PC-9 (cell line): ENCODE data around the gene SPRED2. TPM values are rescaled to one million over a fixed set of nuclear protein-coding genes. Genes with fewer than 3 reads are reported as not detected.

Experiments
- BruUV-seq: library from RNA; stranded (reverse); fragments of 400-500 nt; replicated peaks from 2 replicates; lab custom pipeline; 2021; lab: Mats Ljungman, UMichigan
- CTCF ChIA-PET: fragments of 300-600 bp; sonication (Branson Sonifier 250); formaldehyde crosslinking; loops from one replicate; lab custom pipeline; 2022; ENCODE audit warnings: antibody characterized with exemption; lab: Charles Lee
- POLR2A ChIA-PET: fragments of 300-600 bp; sonication (Branson Sonifier 250); formaldehyde crosslinking; loops from one replicate; lab custom pipeline; 2022; ENCODE audit warnings: antibody characterized with exemption; ENCODE audit not compliant: unreplicated experiment; lab: Charles Lee
- DNase-seq, 2 experiments: peaks; one replicate each; pipeline versions ENCODE4 v3.0.0 to v3.0.0-alpha.2; 2015 to 2022; ENCODE audit warnings: mixed read lengths in 1 of 2
- H2AFZ ChIP-seq: fragments of 200-600 bp; sonication (generic); 2 replicates; pipeline ENCODE4 v1.8.1; 2017; ENCODE audit warnings: antibody characterized with exemption
- H3F3A ChIP-seq: fragments of 200-600 bp; sonication (generic); 2 replicates; pipeline ENCODE4 v1.8.1; 2017; ENCODE audit warnings: antibody characterized with exemption, mild to moderate bottlenecking, low read depth; ENCODE audit not compliant: insufficient read depth
- H3K27ac ChIP-seq: fragments of 200-600 bp; sonication (generic); 2 replicates; pipeline ENCODE4 v1.6.1; 2016; ENCODE audit warnings: mixed run types
- H3K27me3 ChIP-seq: fragments of 200-600 bp; sonication (generic); 2 replicates; pipeline ENCODE4 v1.6.1; 2016; ENCODE audit warnings: low read depth, mixed run types; ENCODE audit not compliant: insufficient read depth
- H3K36me3 ChIP-seq: fragments of 200-600 bp; sonication (generic); 2 replicates; pipeline ENCODE4 v1.6.1; 2016; ENCODE audit warnings: low read depth, mixed run types
- H3K4me1 ChIP-seq: fragments of 200-600 bp; sonication (generic); replicated peaks from 2 replicates; pipeline ENCODE4 v1.6.1; 2016; ENCODE audit warnings: mixed run types; ENCODE audit not compliant: insufficient read depth
- H3K4me2 ChIP-seq: fragments of 200-600 bp; sonication (generic); 2 replicates; pipeline ENCODE4 v1.6.1; 2017; ENCODE audit warnings: mixed run types
- H3K4me3 ChIP-seq: fragments of 200-600 bp; sonication (generic); 2 replicates; pipeline ENCODE4 v1.6.1; 2016; ENCODE audit warnings: mixed run types
- H3K79me2 ChIP-seq: fragments of 200-600 bp; sonication (generic); 2 replicates; pipeline ENCODE4 v1.6.1; 2017; ENCODE audit warnings: low read depth, mixed run types
- H3K9me2 ChIP-seq: fragments of 200-600 bp; sonication (generic); 2 replicates; pipeline ENCODE4 v1.8.1; 2017; ENCODE audit warnings: mild to moderate bottlenecking; ENCODE audit not compliant: insufficient read depth
- H3K9me3 ChIP-seq: fragments of 200-600 bp; sonication (generic); 2 replicates; pipeline ENCODE4 v1.8.1; 2016; ENCODE audit warnings: low read depth; ENCODE audit not compliant: insufficient read depth
- H4K20me1 ChIP-seq: fragments of 200-600 bp; sonication (generic); 2 replicates; pipeline ENCODE4 v1.8.1; 2017; ENCODE audit not compliant: insufficient read depth
- CTCF ChIP-seq: fragments of 200-600 bp; sonication (generic); conservative IDR thresholded peaks from 2 replicates; pipeline ENCODE4 v1.6.1; 2017; ENCODE audit warnings: mixed run types, antibody characterized with exemption, mild to moderate bottlenecking, moderate library complexity
- EZH2 ChIP-seq: fragments of 200-600 bp; sonication (generic); IDR thresholded peaks from 2 replicates; pipeline ENCODE4 v1.8.0; 2017; ENCODE audit warnings: antibody characterized with exemption, low read depth
- intact Hi-C: fragments of 100-400 bp; cut with micrococcal nuclease; formaldehyde crosslinking; loops from one replicate; pipeline ENCODE4 v1.10.0; 2022; ENCODE audit not compliant: unreplicated experiment
- total RNA-seq: library from RNA; stranded (reverse); gene quantifications from 2 replicates; pipeline ENCODE4 v1.2.3, GENCODE V29; 2021

Gene SPRED2
- total RNA-seq, 1 experiment from 2014 or later: 33.6 TPM

GRCh38 chr2:65291216-65292105 is 140.9 kb downstream of the SPRED2 start:
- intact Hi-C loops: no loop called here
- POLR2A ChIA-PET: no interaction called here
- Histone ChIP-seq H3K9me3 (no peaks in the 10 kb centered on the region), H2AFZ (no peak overlapping the region), H3K27me3 (no peaks in the 10 kb centered on the region), H4K20me1 (no peaks in the 10 kb centered on the region), H3F3A (0 out of 2 replicates have a peak, but pooled peaks cover 7% of the 10 kb centered on the region), H3K4me2 (no peak overlapping the region), H3K79me2 (no peaks in the 10 kb centered on the region), H3K4me1 (no peaks in the 10 kb centered on the region), H3K4me3 (no peak overlapping the region), H3K9me2 (no peaks in the 10 kb centered on the region), H3K27ac (no peak overlapping the region), H3K36me3 (no peaks in the 10 kb centered on the region)
- TF ChIP-seq EZH2: no peak
- TF ChIP-seq CTCF: no peak
- no peak for DNase-seq
- BruUV-seq: no TSS peak
- CTCF ChIA-PET: interaction anchor here (0.7 kb wide), 1 partner anchor 1371 kb away, joined by 3 read pairs; no protein-coding TSS in a partner anchor

GRCh38 chr2:65287364-65287763 is 145.0 kb downstream of the SPRED2 start:
- no peak for TF ChIP-seq EZH2
- TF ChIP-seq CTCF: no peak
- Histone ChIP-seq H3K36me3 (no peaks in the 10 kb centered on the region), H3K4me3 (no peak overlapping the region), H2AFZ (no peak overlapping the region), H3K27me3 (no peaks in the 10 kb centered on the region), H4K20me1 (no peaks in the 10 kb centered on the region; the same call in 1 of the 2 replicates), H3K4me2 (no peak overlapping the region), H3K4me1 (no peaks in the 10 kb centered on the region), H3K27ac (no peak overlapping the region), H3F3A (no peaks in the 10 kb centered on the region), H3K79me2 (no peaks in the 10 kb centered on the region), H3K9me3 (no peaks in the 10 kb centered on the region), H3K9me2 (no peaks in the 10 kb centered on the region)
- intact Hi-C loops: no loop called here
- DNase-seq: no peak
- POLR2A ChIA-PET: no interaction called here
- CTCF ChIA-PET: no interaction called here
- no TSS peak for BruUV-seq

- Histone ChIP-seq H3F3A (no peaks in the 10 kb centered on the region), H3K4me1 (no peaks in the 10 kb centered on the region), H3K9me2 (no peaks in the 10 kb centered on the region), H4K20me1 (no peaks in the 10 kb centered on the region; the same call in 1 of the 2 replicates), H3K4me3 (no peak overlapping the region), H3K79me2 (no peaks in the 10 kb centered on the region), H3K36me3 (no peaks in the 10 kb centered on the region), H3K27me3 (no peaks in the 10 kb centered on the region), H3K9me3 (no peaks in the 10 kb centered on the region), H3K4me2 (no peak overlapping the region), H2AFZ (no peak overlapping the region), H3K27ac (no peak overlapping the region)
- POLR2A ChIA-PET: interaction anchor here (0.6 kb wide), 1 partner anchor 55 kb away, joined by 20 read pairs; the partner anchor contains the start of gene ACTR2
- no TSS peak for BruUV-seq
- no peak for DNase-seq
- CTCF ChIA-PET: interaction anchor here (0.7 kb wide), 1 partner anchor 147 kb away, joined by 4 read pairs; no protein-coding TSS in a partner anchor
- intact Hi-C loops: loop anchor here (5.0 kb wide), 1 partner anchor 150 kb away; the partner anchor contains the start of gene SPRED2
- no peak for TF ChIP-seq CTCF
- no peak for TF ChIP-seq EZH2
These were observed 149.8 kb downstream of the SPRED2 start for GRCh38 chr2:65282477-65283053.
